Fibroblast of the conjunctiva (primary cell): ENCODE results near the gene RNU7-1.

ENCODE experiments used
- DNase-seq: peaks from one replicate; pipeline ENCODE4 v3.0.0-alpha.2; 2010; ENCODE audit warnings: low read depth

Gene RNU7-1

GRCh38 chr12:6938353-6939190 is 5.0 kb upstream of the RNU7-1 start:
- no peak for DNase-seq

GRCh38 chr12:6939191-6939540 is 4.5 kb upstream of the RNU7-1 start:
- DNase-seq, result no peak

DNA sequence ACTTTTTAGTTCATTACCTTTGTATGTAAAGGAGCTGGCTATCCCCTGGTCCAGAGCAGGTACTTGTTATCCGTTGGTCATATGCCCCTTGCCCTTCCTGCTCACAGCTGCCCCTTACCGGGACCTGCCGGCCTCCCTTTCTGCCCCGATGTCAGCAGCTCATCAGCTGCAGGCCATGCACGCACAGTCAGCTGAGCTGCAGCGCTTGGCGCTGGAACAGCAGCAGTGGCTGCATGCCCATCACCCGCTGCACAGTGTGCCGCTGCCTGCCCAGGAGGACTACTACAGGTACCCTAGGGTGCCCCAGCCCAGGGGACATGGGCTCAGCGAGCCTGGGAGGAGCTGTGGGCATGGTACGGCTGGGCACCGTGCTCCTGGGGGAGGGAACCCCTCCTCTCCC is 2.3 kb upstream of the RNU7-1 start:
- no peak for DNase-seq

- no peak for DNase-seq
Measured at GRCh38 chr12:6941782-6942181, 1.8 kb upstream of the RNU7-1 start.

- no peak for DNase-seq
Measured at GRCh38 chr12:6942331-6942665, 1.3 kb upstream of the RNU7-1 start.

DNA sequence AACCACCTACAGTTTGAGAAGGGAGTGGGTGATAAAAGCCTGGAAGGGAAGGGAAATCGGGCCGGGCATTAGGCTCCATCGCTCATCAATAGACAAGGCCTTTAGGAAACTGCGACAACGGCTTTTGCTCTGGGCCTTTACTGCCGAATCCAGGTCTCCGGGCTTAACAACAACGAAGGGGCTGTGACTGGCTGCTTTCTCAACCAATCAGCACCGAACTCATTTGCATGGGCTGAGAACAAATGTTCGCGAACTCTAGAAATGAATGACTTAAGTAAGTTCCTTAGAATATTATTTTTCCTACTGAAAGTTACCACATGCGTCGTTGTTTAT is 261 bp upstream of the RNU7-1 start:
- DNase-seq, result peak; percentile 92

DNA sequence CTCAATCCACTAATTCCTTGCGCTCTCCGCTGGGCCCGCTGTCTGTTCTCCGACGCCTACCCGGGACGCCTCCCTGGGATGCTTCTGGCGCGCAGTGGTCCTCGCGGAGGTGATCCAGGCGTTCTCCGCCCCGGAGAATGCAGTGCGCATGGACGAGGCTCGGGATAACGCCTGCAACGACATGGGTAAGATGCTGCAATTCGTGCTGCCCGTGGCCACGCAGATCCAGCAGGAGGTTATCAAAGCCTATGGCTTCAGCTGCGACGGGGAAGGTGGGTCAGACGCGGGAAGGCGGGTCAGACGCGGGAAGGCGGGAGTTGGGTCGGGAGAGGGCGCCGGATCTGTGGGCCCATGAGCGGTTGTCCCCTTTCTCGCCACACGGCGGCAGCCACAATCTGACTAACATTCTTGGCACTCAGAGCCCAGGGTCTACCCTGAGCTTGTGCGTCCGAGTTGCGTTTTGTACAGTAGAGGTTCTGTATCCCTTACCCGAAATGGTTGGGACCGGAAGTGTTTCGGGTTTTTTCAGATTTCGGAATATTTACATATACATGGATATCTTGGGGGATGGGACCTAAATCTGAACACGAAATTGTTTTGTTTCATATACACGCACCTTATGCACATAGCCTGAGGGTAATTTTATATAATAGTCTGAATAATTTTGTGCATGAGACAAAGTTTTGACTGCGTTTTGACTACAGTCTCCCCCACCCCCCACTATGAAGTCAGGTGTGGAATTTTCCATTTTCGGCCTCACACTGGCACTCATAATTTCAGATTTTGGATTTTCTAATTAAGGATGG is 968 bp downstream of the RNU7-1 start:
- DNase-seq, result peak; percentile 91

DNA sequence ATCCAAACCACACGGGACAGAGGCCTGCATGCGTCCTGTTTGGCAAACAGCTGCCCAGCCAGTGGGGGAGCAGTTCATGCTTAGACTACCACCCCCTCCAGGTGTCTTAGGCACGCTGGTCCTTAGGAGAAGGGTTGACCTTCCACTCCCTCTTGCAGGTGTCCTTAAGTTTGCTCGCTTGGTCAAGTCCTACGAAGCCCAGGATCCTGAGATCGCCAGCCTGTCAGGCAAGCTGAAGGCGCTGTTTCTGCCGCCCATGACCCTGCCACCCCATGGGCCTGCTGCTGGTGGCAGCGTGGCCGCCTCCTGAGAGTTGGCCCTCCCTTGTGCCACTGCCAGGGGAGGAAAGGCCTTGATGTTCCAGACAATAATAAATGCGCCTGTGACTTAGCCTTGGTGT is 2.0 kb downstream of the RNU7-1 start:
- no peak for DNase-seq

GRCh38 chr12:6946033-6946919 is 2.7 kb downstream of the RNU7-1 start:
- DNase-seq, result no peak

- DNase-seq, result no peak
Measured at GRCh38 chr12:6946920-6947374, 3.3 kb downstream of the RNU7-1 start.

DNA sequence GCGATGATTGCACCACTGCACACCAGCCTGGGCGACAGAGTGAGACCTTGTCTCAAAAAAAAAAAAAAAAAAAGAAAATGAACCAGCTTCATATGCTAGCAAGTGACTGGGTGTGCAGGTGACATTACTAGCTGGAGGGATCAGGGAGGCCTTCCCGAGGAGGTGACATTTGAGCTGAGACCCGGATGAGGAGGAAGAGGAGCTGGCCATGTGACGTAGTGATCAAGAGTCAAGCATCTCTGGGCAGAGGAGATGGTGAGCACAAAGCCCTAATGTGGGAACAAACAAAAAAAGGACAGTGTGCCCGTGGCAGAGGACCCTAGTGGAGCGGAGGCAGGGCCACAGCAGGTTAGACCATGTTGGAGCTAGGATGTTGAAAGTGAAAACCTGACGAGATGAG is 4.0 kb downstream of the RNU7-1 start:
- no peak for DNase-seq

- DNase-seq, result no peak
Measured at GRCh38 chr12:6948873-6949594, 5.4 kb downstream of the RNU7-1 start.

DNA sequence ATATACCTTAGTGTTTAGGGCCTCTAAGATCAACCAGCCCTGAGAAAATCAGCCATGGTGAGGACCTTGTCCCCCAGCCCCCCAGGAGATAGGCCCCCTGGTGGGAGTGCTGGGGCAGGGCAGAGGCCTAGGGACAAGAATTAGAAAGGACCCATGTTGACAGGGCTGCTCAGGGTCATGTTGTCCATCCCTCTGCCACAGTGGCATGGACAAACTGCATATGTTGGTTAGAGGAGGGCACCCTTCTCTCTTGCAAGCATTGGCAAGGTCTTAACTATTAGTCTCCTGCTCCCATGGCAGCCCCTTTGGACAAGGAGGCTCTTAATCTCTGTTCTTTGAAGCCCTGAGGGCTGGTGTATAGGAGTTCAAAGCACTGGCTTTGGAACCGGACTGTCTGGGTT is 6.8 kb downstream of the RNU7-1 start:
- DNase-seq, result no peak

- no peak for DNase-seq
Measured at GRCh38 chr12:6950811-6951540, 7.4 kb downstream of the RNU7-1 start, which contains the start of gene PTPN6. Gene PTPN6, plus strand, starts transcription at chr12:6951356. Its CDS starts 157 bp downstream, at chr12:6951513.

DNA sequence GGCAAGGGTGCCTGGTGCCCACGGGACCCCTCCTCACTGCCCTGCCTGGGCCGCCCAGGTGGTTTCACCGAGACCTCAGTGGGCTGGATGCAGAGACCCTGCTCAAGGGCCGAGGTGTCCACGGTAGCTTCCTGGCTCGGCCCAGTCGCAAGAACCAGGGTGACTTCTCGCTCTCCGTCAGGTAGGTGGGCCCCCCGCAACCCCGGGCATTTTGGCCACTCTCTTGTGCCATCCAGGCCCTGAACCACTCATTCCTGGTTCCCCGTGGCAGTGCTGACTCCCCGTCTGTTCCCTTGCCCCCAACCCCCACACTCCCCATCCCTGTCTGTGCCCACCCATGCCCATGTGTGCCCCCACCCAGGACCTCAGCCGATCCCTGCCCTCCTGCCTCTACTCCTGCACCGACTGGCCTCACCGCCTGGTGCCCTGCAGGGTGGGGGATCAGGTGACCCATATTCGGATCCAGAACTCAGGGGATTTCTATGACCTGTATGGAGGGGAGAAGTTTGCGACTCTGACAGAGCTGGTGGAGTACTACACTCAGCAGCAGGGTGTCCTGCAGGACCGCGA is 8.0 kb downstream of the RNU7-1 start:
- DNase-seq, result no peak

DNA sequence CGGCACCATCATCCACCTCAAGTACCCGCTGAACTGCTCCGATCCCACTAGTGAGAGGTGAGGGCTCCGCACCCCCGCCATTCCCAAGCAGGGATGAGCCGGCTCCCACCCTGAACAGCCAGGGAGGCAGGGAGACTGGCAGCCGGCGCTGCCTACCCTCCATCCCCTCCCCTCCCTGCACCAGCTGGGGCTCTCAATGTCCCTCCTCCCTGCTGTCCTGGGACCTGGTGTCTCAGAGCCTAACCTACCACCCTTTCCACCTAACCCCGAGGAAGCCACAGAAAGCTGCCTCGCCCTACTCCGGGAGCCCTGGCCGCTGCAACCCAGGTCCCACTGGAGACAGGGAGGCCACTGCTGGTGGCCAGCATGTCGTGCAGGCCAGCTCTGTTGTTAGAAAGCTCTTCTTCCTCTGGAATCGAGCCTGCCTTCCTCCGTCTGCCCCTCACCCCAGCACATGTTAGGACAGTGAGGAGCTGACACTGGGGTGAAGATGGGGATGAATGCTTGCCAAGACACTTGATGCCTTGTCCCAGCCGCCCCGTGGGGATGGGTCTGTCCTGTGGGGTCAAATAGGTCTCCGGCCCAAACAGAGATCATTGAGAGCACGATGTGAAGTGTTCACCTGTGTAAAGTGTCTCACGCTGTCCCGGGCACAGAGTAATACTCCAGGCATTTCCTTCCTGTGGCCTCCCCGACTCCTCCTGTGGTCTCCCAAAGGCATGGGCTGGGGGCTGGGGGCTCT is 8.7 kb downstream of the RNU7-1 start:
- DNase-seq, result no peak

DNA sequence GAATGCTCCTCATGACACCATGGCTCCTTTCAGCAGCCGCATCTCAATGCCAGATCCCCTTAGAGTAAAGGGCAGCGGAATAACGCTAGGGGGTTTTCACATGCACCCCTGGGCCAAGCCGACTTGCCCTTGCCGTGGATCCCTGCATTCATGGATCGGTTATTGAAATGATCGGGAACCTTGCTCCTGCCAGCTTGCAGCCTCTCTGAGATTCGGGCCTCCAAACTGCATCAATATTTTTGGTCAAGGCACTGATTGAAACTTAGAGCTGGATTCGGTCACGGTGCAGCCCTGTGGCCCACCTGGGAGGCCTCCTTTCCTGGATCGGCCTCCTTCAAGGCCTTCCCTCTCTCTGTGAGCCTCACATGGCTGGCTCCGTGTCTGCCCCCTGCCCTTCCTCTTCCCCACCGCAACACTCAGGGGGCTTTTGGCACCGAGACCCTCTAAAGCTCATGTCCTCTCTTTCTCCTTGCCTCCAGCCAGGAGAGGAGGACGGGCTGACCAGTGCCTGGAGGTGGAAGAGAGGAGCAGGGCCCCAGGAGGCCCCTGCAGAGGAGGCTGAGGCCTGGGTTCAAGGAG is 9.3 kb downstream of the RNU7-1 start:
- no peak for DNase-seq

DNA sequence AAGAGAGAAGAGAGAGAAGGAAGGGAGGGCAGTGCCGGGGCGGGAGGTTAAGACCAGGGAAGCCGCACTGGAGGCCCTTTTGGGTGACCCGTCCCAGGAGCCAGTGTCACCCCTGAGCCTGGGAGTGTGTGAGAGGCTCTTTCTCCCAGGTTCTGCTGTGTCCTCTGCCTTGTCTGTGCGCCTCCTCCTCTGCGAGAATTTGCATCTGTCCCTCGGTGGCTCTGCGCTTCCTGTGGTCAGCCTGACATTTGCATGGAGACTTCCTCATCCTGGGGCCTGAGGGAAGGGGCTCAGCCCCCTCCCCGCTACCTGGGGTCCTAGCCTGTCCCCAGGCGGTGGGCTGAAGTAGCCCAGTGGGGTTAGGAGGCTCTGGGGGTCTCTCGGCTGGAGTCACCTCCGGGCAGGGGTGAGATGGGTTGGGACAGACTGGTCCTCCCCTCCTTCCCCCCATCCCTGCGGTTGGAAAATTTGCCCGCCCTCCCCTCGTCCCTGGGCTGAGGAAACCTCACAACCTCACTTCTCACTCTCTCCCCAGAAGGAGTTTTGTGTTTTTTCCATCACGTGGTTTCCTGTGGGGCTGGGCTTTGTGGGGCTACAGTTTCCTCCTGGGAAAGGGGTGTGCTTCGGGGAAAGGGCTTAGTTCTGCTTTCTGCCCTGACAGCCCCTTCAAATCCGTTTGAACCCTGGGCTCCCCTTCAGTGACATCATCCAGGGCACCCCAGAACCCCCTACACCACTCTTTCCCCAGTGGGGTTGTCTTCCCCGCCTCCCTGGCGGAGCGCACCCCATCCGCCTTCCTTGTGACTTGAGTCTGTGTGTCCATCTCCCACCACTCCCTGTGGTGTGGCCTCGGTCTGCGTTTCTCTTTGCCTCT is 10.1 kb downstream of the RNU7-1 start:
- DNase-seq, result no peak
